ENCODE measurements around the gene TEX30.

- TF ChIP-seq CTCF (conservative IDR thresholded peaks at IDR 0.05; ENCODE audit: low read length) (no peak), EZH2phosphoT487 (IDR thresholded peaks at IDR 0.05; ENCODE audit: borderline replicate concordance) (no peak)
These were observed 4.2 kb upstream of the TEX30 start for GRCh38 chr13:102777736-102778135.

Measured in Loucy (cell line).